ENCODE results near the gene AKT3. TPM values are rescaled to one million over a fixed set of nuclear protein-coding genes. Genes with fewer than 3 reads are reported as not detected.

AKT3 gene
- total RNA-seq, 1 donor from 2014 or later: 20.6 TPM

DNA sequence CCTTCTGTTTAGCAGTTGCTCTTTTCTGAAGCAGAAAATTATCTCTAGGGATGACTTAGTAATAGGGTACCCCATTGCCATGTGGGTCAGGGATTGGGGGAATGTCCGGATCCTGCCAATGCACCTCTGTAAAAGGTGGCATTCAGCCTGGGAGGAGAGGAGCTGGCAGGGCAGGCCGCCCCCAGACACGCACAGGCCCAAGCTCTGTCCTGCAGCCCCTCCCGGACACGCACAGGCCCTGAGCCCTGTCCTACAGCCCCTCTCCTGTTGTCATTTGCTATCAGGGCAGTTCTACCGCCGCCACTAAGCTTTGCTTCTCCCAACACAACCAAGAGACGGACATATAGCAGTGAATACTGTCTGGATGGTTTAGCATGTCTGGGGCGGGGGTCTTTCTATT lies 375.1 kb downstream of the AKT3 start:
- intact Hi-C loops (cut with micrococcal nuclease): no loop called here
- peaks cover 17% of the 10 kb centered on the region for H3K4me1 ChIP-seq
- no peak overlapping the region for H3K27ac ChIP-seq (replicated peaks)
- TF ChIP-seq, protein P1, sequence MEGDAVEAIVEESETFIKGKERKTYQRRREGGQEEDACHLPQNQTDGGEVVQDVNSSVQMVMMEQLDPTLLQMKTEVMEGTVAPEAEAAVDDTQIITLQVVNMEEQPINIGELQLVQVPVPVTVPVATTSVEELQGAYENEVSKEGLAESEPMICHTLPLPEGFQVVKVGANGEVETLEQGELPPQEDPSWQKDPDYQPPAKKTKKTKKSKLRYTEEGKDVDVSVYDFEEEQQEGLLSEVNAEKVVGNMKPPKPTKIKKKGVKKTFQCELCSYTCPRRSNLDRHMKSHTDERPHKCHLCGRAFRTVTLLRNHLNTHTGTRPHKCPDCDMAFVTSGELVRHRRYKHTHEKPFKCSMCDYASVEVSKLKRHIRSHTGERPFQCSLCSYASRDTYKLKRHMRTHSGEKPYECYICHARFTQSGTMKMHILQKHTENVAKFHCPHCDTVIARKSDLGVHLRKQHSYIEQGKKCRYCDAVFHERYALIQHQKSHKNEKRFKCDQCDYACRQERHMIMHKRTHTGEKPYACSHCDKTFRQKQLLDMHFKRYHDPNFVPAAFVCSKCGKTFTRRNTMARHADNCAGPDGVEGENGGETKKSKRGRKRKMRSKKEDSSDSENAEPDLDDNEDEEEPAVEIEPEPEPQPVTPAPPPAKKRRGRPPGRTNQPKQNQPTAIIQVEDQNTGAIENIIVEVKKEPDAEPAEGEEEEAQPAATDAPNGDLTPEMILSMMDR (IDR thresholded peaks at IDR 0.05; ENCODE audit: borderline replicate concordance): no peak
- H3K4me3 ChIP-seq: no peak overlapping the region
- no peaks in the 10 kb centered on the region for H3K36me3 ChIP-seq
- DNase-seq: no peak
- no peaks in the 10 kb centered on the region for H3K27me3 ChIP-seq (ENCODE audit: low read depth)
- H3K9me3 ChIP-seq (replicated peaks): no peaks in the 10 kb centered on the region

DNA sequence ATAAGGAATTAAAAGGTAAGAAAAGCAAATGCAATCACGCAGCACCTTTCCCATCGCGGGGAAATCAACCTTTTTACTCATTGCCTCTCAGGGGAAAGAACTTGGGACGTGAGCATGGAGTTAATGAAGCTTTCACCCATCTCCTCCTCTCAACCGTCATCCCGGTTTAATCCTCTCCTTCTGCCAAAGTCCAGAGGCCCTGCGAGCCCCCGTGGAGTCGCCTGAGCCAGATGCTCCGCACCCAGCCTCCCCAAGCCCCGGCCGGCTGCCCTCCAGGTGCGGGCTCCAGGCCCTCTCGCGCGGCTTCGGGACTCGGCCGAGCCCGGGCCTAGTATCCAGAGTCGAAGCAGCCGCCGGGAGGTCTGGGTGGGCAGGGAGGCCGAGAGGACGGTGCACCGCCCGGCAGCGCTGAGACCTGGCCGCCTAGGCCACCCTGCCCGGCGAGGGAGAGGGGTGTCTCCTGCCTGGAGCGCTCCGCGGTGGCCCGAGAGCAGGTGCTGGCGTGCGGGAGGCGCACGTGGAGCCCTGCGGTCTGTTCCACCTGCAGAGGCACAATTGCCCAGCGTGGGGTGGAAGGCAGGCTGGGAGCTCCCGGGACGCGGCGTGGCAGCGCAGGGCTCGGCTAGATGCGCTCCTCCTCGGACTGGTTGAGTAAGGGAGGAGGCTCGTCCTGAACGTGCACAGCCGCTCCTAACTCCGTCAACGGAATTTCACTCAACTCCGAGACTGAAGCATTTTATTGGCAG lies 375.7 kb downstream of the AKT3 start:
- no peaks in the 10 kb centered on the region for H3K27me3 ChIP-seq (ENCODE audit: low read depth)
- no peaks in the 10 kb centered on the region for H3K36me3 ChIP-seq
- H3K27ac ChIP-seq (replicated peaks): no peak overlapping the region
- no peak for DNase-seq
- intact Hi-C loops (cut with micrococcal nuclease): no loop called here
- H3K4me3 ChIP-seq: peak overlapping the region; percentile 55
- H3K4me1 ChIP-seq: peaks cover 17% of the 10 kb centered on the region
- no peaks in the 10 kb centered on the region for H3K9me3 ChIP-seq (replicated peaks)
- TF ChIP-seq, protein P1 (IDR thresholded peaks at IDR 0.05; ENCODE audit: borderline replicate concordance): no peak

DNA sequence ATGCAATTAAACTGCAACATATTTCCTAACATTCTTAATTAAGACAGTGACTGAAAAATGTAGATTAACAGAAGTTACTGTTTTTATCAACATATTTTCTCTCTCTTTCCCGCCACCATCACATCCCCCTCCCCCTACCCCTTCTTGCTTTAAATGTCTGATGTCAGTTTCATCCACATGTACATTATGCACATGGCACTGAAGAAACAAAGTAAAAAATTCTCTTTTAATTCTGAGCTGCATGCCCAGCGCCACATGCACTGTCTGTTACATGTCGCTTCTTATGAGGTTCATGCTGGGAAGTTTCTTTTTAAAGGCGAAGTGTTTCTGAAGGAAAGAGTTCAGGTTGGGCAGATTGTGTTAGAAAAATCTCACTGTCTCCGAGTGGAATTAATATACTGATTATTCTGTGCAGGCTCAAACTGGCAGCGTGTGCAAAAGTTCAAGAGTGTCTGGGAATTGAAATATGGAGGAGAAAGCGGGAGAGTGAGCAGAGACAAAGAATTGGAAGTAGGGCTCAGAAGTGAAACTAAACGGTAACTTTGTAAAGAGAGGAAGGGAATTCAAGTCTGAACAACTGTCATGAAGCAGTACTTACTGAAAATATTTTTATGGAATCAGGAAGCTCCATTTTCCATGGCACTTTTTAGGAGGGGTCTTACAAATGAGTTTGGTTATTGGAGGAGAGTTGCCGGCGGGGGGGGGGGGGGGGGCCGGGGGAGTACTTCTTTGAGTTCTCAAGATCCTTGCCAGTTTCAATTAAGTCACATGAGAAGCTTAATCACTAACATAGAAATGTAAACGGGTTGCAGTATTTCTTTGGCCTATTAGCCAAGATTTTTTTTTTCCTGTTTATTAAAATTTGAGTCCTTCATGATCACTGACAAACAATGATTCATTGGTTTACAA lies 376.6 kb downstream of the AKT3 start:
- no peak for DNase-seq
- intact Hi-C loops (cut with micrococcal nuclease): no loop called here
- H3K9me3 ChIP-seq (replicated peaks): no peaks in the 10 kb centered on the region
- no peak overlapping the region for H3K27ac ChIP-seq (replicated peaks)
- peak overlapping the region; percentile 55 for H3K4me3 ChIP-seq
- peaks cover 17% of the 10 kb centered on the region for H3K4me1 ChIP-seq
- no peaks in the 10 kb centered on the region for H3K27me3 ChIP-seq (ENCODE audit: low read depth)
- no peaks in the 10 kb centered on the region for H3K36me3 ChIP-seq
- TF ChIP-seq, protein P1 (IDR thresholded peaks at IDR 0.05; ENCODE audit: borderline replicate concordance): no peak

DNA sequence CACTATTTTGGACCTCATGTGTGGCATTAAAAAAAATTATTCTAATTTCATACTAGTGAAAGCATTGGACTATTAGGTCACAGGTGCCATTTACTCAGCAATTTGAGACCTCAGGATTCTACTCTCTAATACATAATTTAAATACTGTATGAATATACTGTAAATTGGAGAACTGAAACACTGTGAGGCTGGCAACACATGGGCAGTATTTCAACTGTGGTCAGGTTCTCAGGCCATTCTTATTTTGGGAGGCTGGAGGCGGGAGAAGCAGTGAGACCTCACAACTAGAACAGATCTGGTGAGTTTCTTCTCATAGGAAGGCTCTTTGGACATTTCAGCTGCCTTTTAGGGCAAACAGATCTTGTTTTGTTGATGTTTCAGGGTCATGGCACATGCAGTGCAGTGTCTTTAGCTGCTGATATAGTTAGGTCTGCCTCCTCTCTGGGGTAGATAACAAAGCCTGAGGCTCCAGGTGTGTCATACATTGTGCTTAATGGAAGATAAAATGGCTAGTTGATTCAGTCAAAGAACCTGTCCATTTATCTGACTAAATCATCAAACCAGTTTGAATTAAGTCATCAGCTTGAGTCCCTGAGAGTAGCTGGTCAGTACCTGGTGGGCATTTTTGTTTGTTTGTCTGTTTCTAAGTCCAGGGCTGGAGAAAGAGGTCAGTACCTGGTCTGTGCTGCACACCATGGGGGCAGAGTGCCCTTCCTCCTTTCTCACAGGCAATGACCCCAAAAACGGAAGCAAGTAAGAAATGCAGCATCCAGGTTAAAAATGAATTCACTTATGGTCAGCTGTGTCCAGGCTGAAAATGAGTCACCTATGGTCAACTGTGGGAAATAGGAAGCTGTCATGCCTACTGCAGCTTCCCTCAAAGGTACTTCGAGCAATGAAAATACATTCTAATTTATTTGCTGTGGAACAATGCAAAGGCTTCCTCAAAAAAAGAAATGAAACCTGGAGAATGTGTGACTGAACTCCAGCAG lies 378.0 kb downstream of the AKT3 start:
- TF ChIP-seq, protein P1 (IDR thresholded peaks at IDR 0.05; ENCODE audit: borderline replicate concordance): no peak
- Histone ChIP-seq H3K9me3 (replicated peaks) (no peaks in the 10 kb centered on the region), H3K27ac (replicated peaks) (no peak overlapping the region), H3K27me3 (ENCODE audit: low read depth) (no peaks in the 10 kb centered on the region), H3K4me3 (no peak overlapping the region), H3K4me1 (peaks cover 17% of the 10 kb centered on the region), H3K36me3 (no peaks in the 10 kb centered on the region)
- DNase-seq: no peak
- intact Hi-C loops (cut with micrococcal nuclease): no loop called here
